Prostate gland (tissue), 2 donors: ENCODE data around the gene ACOXL. TPM values are rescaled to one million over a fixed set of nuclear protein-coding genes. Genes with fewer than 3 reads are reported as not detected.

ENCODE experiments used
- DNase-seq: peaks from one replicate; pipeline ENCODE4 v3.0.0-alpha.2; 2019; ENCODE audit warnings: low spot score
- H3K27ac ChIP-seq, 2 donors: fragments of 200-600 bp; sonication (generic); 2 replicates each; pipeline ENCODE4 v1.5.1; 2017 to 2019
- H3K27me3 ChIP-seq: fragments of 200-600 bp; sonication (generic); replicated peaks from 2 replicates; pipeline ENCODE4 v1.5.1; 2019; ENCODE audit not compliant: insufficient read depth
- H3K36me3 ChIP-seq, 2 donors: fragments of 200-600 bp; sonication (generic); 1 replicate in 1 of 2; 2 replicates in 1 of 2; pipeline versions ENCODE4 v1.5.1 to v1.8.1; 2017 to 2019
- H3K4me1 ChIP-seq: fragments of 200-600 bp; sonication (generic); replicated peaks from 2 replicates; pipeline ENCODE4 v1.5.1; 2019
- H3K4me3 ChIP-seq, 2 donors: fragments of 200-600 bp; sonication (generic); 2 replicates each; pipeline ENCODE4 v1.5.1; 2017 to 2019
- H3K9me3 ChIP-seq: fragments of 200-600 bp; sonication (generic); 2 replicates; pipeline ENCODE4 v1.5.1; 2017
- POLR2A ChIP-seq: fragments of 450-650 bp; IDR thresholded peaks from one replicate; pipeline ENCODE4 v1.6.1; 2016; ENCODE audit warnings: antibody characterized with exemption, mild to moderate bottlenecking
- POLR2AphosphoS5 ChIP-seq: sonication (generic); formaldehyde crosslinking; IDR thresholded peaks from one replicate; pipeline ENCODE4 v1.6.1; 2017; ENCODE audit warnings: antibody characterized with exemption
- WGBS: methylation state at CpG from one replicate; pipeline ENCODE4 v1.1.5; 2018; 5-methylcytosine and 5-hydroxymethylcytosine counted together
- intact Hi-C: fragments of 100-400 bp; cut with DNase I; formaldehyde crosslinking; loops from one replicate; pipeline ENCODE4 v1.14.2; 2022
- total RNA-seq, 2 donors: library from RNA; depleted of rRNA; stranded (reverse); fragments of >200 nt; gene quantifications; one replicate each; pipeline ENCODE4 v1.1.0, GENCODE V29; 2016
- TF ChIP-seq, protein P1 (sequence below), 4 experiments: fragments of 200-600 bp in 2 of 4; fragments of 450-650 bp in 2 of 4; sonication (generic) in 2 of 4; IDR thresholded peaks; 1 replicate in 3 of 4; 2 replicates in 1 of 4; pipeline ENCODE4 v1.5.1; 2016 to 2019; ENCODE audit warnings: antibody characterized with exemption in 4 of 4, mild to moderate bottlenecking in 2 of 4, moderate library complexity in 2 of 4

Gene ACOXL
- total RNA-seq, 2 donors from 2014 or later, result 8.0 to 8.3 TPM

- 77% methylated on average over 2 of the region's 2 CpGs for WGBS
- H3K4me1 ChIP-seq, result no peaks in the 10 kb centered on the region
- no peak overlapping the region for H3K4me3 ChIP-seq
- no peak for DNase-seq
- H3K27ac ChIP-seq, result no peak overlapping the region
- TF ChIP-seq POLR2A (no peak), POLR2AphosphoS5 (no peak)
- TF ChIP-seq, protein P1, sequence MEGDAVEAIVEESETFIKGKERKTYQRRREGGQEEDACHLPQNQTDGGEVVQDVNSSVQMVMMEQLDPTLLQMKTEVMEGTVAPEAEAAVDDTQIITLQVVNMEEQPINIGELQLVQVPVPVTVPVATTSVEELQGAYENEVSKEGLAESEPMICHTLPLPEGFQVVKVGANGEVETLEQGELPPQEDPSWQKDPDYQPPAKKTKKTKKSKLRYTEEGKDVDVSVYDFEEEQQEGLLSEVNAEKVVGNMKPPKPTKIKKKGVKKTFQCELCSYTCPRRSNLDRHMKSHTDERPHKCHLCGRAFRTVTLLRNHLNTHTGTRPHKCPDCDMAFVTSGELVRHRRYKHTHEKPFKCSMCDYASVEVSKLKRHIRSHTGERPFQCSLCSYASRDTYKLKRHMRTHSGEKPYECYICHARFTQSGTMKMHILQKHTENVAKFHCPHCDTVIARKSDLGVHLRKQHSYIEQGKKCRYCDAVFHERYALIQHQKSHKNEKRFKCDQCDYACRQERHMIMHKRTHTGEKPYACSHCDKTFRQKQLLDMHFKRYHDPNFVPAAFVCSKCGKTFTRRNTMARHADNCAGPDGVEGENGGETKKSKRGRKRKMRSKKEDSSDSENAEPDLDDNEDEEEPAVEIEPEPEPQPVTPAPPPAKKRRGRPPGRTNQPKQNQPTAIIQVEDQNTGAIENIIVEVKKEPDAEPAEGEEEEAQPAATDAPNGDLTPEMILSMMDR (IDR thresholded peaks at IDR 0.05), result no peak
- no peaks in the 10 kb centered on the region for H3K9me3 ChIP-seq
- no peaks in the 10 kb centered on the region for H3K36me3 ChIP-seq
- intact Hi-C loops, result no loop called here
- H3K27me3 ChIP-seq, result no peaks in the 10 kb centered on the region
Observed at GRCh38 chr2:110843496-110843895, 111.1 kb downstream of the ACOXL start.

DNA sequence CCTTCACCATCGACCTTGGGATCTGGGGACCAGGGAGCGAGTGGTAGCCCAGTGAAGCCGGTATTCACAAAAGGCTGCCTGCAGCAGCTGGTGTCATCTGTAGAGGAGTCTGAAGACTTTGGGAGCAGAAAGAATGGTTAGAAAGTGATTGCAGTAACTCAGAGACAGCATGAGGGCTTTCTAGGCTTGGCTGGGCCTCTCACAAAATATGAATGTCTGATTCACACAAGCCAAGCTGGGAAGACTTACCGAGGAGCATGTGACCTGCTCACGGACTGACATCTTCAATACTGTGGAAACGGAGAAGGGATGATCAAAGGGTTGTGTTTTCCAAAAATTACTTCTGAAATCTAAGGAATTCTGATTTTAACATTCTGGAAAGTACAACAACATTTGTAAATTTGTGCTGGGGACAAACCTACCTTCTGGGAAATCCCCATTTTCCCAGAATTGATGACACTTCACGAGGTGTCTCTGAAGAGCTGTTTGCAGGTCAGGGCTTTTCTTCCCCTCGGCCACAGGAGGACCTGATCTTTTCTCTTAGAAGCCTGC lies 111.7 kb downstream of the ACOXL start:
- WGBS, result 84% methylated on average over 8 of the region's 8 CpGs
- intact Hi-C loops, result no loop called here

GRCh38 chr2:110847651-110848050 lies 115.3 kb downstream of the ACOXL start:
- Histone ChIP-seq H3K36me3 (no peaks in the 10 kb centered on the region), H3K4me3 (no peak overlapping the region), H3K4me1 (no peaks in the 10 kb centered on the region), H3K27me3 (no peaks in the 10 kb centered on the region), H3K27ac (no peak overlapping the region), H3K9me3 (no peaks in the 10 kb centered on the region)
- DNase-seq, result no peak
- 92% methylated on average over 9 of the region's 9 CpGs for whole genome bisulfite sequencing
- intact Hi-C loops, result no loop called here
- no peak for TF ChIP-seq POLR2AphosphoS5
- TF ChIP-seq POLR2A, result no peak
- TF ChIP-seq, protein P1 (IDR thresholded peaks at IDR 0.05), result no peak

More for the DNA sequence above, 111.7 kb downstream of the ACOXL start:
- no peak for DNase-seq
- Histone ChIP-seq H3K27ac (no peak overlapping the region), H3K27me3 (no peaks in the 10 kb centered on the region), H3K36me3 (no peaks in the 10 kb centered on the region), H3K4me1 (no peaks in the 10 kb centered on the region), H3K9me3 (no peaks in the 10 kb centered on the region), H3K4me3 (no peak overlapping the region)
- TF ChIP-seq POLR2A (no peak), POLR2AphosphoS5 (no peak)
- TF ChIP-seq, protein P1 (IDR thresholded peaks at IDR 0.05), result no peak

DNA sequence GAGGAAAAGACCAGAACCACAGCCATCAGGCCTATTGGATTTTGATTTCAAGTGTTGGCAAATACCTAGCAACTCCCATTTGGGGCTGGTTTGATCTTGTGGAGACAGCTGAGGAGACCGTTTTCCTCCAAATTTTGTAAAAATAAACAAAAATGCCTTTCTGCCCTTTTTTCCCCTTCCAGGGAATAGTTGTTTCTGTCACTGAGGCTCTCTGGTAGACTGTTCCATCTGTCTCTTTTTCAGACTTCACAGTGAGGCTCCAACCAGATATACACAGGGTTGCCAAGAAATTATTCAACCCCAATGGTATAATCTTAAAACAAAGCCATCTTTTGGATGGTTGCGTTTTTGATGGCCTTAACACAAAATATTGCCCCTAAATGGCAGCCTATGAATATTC lies 115.7 kb downstream of the ACOXL start:
- H3K36me3 ChIP-seq, result no peaks in the 10 kb centered on the region
- no peak for DNase-seq
- H3K4me3 ChIP-seq, result no peak overlapping the region
- no peak overlapping the region for H3K27ac ChIP-seq
- no peaks in the 10 kb centered on the region for H3K27me3 ChIP-seq
- TF ChIP-seq POLR2AphosphoS5 (no peak), POLR2A (no peak)
- TF ChIP-seq, protein P1 (IDR thresholded peaks at IDR 0.05), result no peak
- H3K9me3 ChIP-seq, result no peaks in the 10 kb centered on the region
- 88% methylated on average over 2 of the region's 2 CpGs for WGBS
- intact Hi-C loops, result no loop called here
- no peaks in the 10 kb centered on the region for H3K4me1 ChIP-seq

DNA sequence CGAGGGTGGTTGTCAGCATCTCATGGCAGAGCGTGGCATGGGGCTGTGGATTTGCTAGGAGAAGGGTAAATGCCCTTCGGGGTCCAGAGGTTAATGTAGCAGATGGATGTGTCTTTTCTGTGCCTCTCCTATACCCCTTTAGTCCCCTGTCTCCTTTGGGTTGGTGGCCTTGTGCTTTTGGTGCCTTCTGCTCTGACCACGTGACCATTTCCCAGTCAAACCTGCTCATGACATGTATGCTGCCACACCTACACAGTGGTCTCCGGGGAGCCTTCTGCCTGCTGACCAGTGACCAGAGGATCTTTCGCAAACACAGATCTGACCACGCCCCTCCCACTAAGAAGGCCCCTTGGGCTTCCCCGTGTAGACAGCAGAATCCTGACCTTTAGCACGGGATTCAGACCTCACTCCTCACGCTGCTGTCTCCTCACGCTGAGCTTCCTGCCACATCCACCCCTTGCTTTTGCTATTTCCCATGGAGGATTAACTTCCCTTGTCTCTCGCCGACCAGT lies 116.2 kb downstream of the ACOXL start:
- no peaks in the 10 kb centered on the region for H3K4me1 ChIP-seq
- intact Hi-C loops, result no loop called here
- no peaks in the 10 kb centered on the region for H3K27me3 ChIP-seq
- 91% methylated on average over 13 of the region's 13 CpGs for WGBS
- TF ChIP-seq POLR2A (no peak), POLR2AphosphoS5 (no peak)
- TF ChIP-seq, protein P1 (IDR thresholded peaks at IDR 0.05), result no peak
- no peak overlapping the region for H3K27ac ChIP-seq
- H3K4me3 ChIP-seq, result no peak overlapping the region
- H3K9me3 ChIP-seq, result no peaks in the 10 kb centered on the region
- no peak for DNase-seq
- no peaks in the 10 kb centered on the region for H3K36me3 ChIP-seq
